ENCODE measurements around the gene ELFN1. TPM values are rescaled to one million over a fixed set of nuclear protein-coding genes. Genes with fewer than 3 reads are reported as not detected.

Gene ELFN1
- total RNA-seq, 6 donors from 2014 or later: 0.11 to 3.0 (median 0.30) TPM; not detected in 1

GRCh38 chr7:1692515-1693418, 22.7 kb downstream of the ELFN1 start:
- H3K4me1 ChIP-seq: no peaks in the 10 kb centered on the region
- DNase-seq (peak; percentile 14 to 44), ATAC-seq (ENCODE audit: low FRiP score in 2 of 2) (no peak)
- TF ChIP-seq EP300 (IDR thresholded peaks at IDR 0.05) (no peak), POLR2AphosphoS5 (IDR thresholded peaks at IDR 0.05) (no peak), POLR2A (IDR thresholded peaks at IDR 0.05) (no peak), CTCF (IDR thresholded peaks at IDR 0.05) (no peak)
- no peak overlapping the region for H3K4me3 ChIP-seq
- H3K27ac ChIP-seq: no peak overlapping the region
- no peaks in the 10 kb centered on the region for H3K9me3 ChIP-seq
- no peaks in the 10 kb centered on the region for H3K27me3 ChIP-seq
- no peaks in the 10 kb centered on the region for H3K36me3 ChIP-seq
- 87% methylated on average over 15 to 27 of the region's 27 CpGs for WGBS, 2 donors

DNA sequence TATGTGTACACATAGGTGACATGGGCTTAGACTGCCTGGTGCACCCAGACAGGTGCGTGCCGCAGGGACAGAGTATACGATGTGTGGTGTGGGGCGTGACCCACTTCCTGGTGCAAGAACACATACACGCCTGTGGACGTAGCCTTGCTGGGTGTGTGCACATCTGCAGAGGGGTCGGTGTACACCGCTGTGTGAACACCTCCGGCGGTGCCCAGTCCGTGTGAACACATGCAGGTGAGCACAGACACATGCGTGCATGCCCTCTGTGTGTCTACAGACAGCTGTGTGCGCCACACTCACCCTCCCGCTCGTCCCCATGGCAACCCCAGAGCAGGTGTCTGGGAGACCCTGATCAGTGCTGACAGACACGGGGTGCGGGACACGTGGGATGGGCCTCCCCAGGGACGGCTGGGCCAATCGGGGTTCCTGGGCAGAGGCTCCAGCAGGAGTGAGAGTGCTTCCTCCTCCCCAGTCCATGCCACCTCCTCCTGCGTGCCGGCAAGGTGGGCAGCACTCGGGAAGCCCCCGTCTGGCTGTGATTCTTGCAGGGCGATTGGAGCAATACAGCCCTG, 23.4 kb downstream of the ELFN1 start:
- Histone ChIP-seq H3K4me3 (no peak overlapping the region), H3K9me3 (no peaks in the 10 kb centered on the region), H3K27me3 (no peaks in the 10 kb centered on the region), H3K27ac (no peak overlapping the region), H3K36me3 (no peaks in the 10 kb centered on the region), H3K4me1 (no peaks in the 10 kb centered on the region)
- DNase-seq (peak; percentile 15 to 79), ATAC-seq (ENCODE audit: low FRiP score in 2 of 2) (no peak)
- TF ChIP-seq CTCF (IDR thresholded peaks at IDR 0.05) (no peak), POLR2AphosphoS5 (IDR thresholded peaks at IDR 0.05) (no peak), POLR2A (IDR thresholded peaks at IDR 0.05) (no peak), EP300 (IDR thresholded peaks at IDR 0.05) (no peak)
- WGBS, 2 donors: 78% methylated on average over 25 of the region's 25 CpGs; no CpG with 5 or more reads in 1 of the 2 donors

DNA sequence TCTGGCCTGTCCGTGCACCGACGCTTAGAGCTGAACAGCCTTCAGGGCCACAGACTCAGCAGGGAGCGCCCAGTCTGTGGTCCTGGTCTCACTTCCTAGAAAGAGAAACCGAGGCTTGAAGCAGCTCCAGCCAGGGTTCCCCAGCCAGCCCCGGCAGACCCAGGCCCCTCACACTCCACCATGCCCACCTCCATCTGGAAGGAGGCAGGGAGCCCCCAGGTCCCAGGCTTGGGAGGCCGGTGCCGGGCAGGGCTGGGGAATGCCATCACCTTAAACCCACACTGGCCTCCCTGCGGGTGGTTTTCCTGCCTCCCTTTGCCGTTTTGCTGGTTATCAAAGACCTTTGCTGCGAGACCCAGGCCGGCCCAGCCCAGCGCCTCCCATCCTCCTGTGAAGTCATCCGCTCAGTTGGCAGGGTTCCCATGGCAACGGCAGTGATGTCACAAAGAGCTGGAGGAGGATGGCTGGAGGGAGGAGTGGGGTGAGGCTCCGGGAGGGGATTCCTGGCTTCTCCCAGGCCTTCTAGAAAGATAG, 24.0 kb downstream of the ELFN1 start:
- ATAC-seq (ENCODE audit: low FRiP score in 2 of 2): no peak

More for the DNA sequence above, 24.0 kb downstream of the ELFN1 start:
- 50 to 68% methylated on average over 2 to 15 of the region's 16 CpGs for WGBS, 2 donors
- H3K36me3 ChIP-seq: no peaks in the 10 kb centered on the region
- H3K27me3 ChIP-seq: no peaks in the 10 kb centered on the region
- no peak overlapping the region for H3K4me3 ChIP-seq
- no peaks in the 10 kb centered on the region for H3K4me1 ChIP-seq
- H3K27ac ChIP-seq: no peak overlapping the region
- DNase-seq: peak; percentile 14 to 59
- H3K9me3 ChIP-seq: no peaks in the 10 kb centered on the region
- TF ChIP-seq CTCF (IDR thresholded peaks at IDR 0.05) (no peak), POLR2AphosphoS5 (IDR thresholded peaks at IDR 0.05) (no peak), EP300 (IDR thresholded peaks at IDR 0.05) (no peak), POLR2A (IDR thresholded peaks at IDR 0.05) (no peak)
